HepG2 (cell line): ENCODE data around the gene HMMR. TPM values are rescaled to one million over a fixed set of nuclear protein-coding genes. Genes with fewer than 3 reads are reported as not detected.

Source experiments
- ARNTL ChIP-seq: sonication (generic); formaldehyde crosslinking; IDR thresholded peaks from 2 replicates; pipeline ENCODE4 v1.4.0; 2020; ENCODE audit warnings: mild to moderate bottlenecking, missing genetic modification reagents
- BHLHE40 ChIP-seq: IDR thresholded peaks from 2 replicates; pipeline ENCODE4 v1.6.1; 2011; ENCODE audit warnings: low read length, improper control_type of control experiment
- CREB1 ChIP-seq, 2 experiments: fragments of 450-650 bp in 1 of 2; IDR thresholded peaks; 2 replicates each; pipeline ENCODE4 v1.6.1; 2016 to 2017; ENCODE audit warnings: control low read depth in 1 of 2, mild to moderate bottlenecking in 1 of 2, missing compliant biosample characterization in 1 of 2, missing genetic modification characterization in 1 of 2
- DPF2 ChIP-seq: sonication (generic); formaldehyde crosslinking; IDR thresholded peaks from 2 replicates; pipeline ENCODE4 v1.4.0; 2020; ENCODE audit warnings: mild to moderate bottlenecking, low read depth, missing genetic modification reagents, borderline replicate concordance
- HDAC6 ChIP-seq: fragments of 200-600 bp; sonication (generic); IDR thresholded peaks from 2 replicates; pipeline ENCODE4 v1.7.0; 2017; ENCODE audit warnings: mild to moderate bottlenecking, antibody characterized with exemption, low read length, low read depth
- HES4 ChIP-seq: sonication (generic); formaldehyde crosslinking; IDR thresholded peaks from 2 replicates; pipeline ENCODE4 v1.9.0; 2021; ENCODE audit warnings: mild to moderate bottlenecking, missing genetic modification reagents, borderline replicate concordance
- IKZF1 ChIP-seq: fragments of 450-650 bp; IDR thresholded peaks from 2 replicates; pipeline ENCODE4 v1.7.1; 2016
- KDM5A ChIP-seq: fragments of 200-600 bp; sonication (generic); IDR thresholded peaks from 2 replicates; pipeline ENCODE4 v1.7.0; 2018; ENCODE audit warnings: antibody characterized with exemption, mild to moderate bottlenecking, low read length, borderline replicate concordance
- MEIS1 ChIP-seq: sonication (generic); formaldehyde crosslinking; IDR thresholded peaks from 2 replicates; pipeline ENCODE4 v1.9.0; 2021; ENCODE audit warnings: mild to moderate bottlenecking, missing genetic modification reagents, moderate library complexity, borderline replicate concordance
- MZF1 ChIP-seq: sonication (generic); formaldehyde crosslinking; IDR thresholded peaks from 2 replicates; pipeline ENCODE4 v1.8.1; 2023; ENCODE audit warnings: mild to moderate bottlenecking, missing genetic modification reagents, borderline replicate concordance
- NFKB2 ChIP-seq: sonication (generic); formaldehyde crosslinking; IDR thresholded peaks from 2 replicates; pipeline ENCODE4 v1.4.0; 2020; ENCODE audit warnings: missing genetic modification reagents, borderline replicate concordance
- NPAS2 ChIP-seq: sonication (generic); formaldehyde crosslinking; IDR thresholded peaks from 2 replicates; pipeline ENCODE4 v1.8.0; 2022; ENCODE audit warnings: mild to moderate bottlenecking, missing genetic modification reagents, borderline replicate concordance
- PTBP1 ChIP-seq: fragments of 200-400 bp; formaldehyde crosslinking; IDR thresholded peaks from 2 replicates; pipeline ENCODE4 v1.6.1; 2018; ENCODE audit warnings: low read length, low read depth; ENCODE audit not compliant: poor library complexity, severe bottlenecking
- RFXAP ChIP-seq: sonication (generic); formaldehyde crosslinking; IDR thresholded peaks from 2 replicates; pipeline ENCODE4 v1.4.0; 2020; ENCODE audit warnings: missing genetic modification reagents, borderline replicate concordance
- RNF2 ChIP-seq: fragments of 450-650 bp; conservative IDR thresholded peaks from 2 replicates; pipeline ENCODE4 v1.6.1; 2016; ENCODE audit warnings: low read depth
- TAF15 ChIP-seq: fragments of 200-400 bp; formaldehyde crosslinking; IDR thresholded peaks from one replicate; pipeline ENCODE4 v1.6.1; 2018; ENCODE audit warnings: mild to moderate bottlenecking, low read depth, low read length; ENCODE audit not compliant: poor library complexity, severe bottlenecking
- TCF12 ChIP-seq, 2 experiments: fragments of 450-650 bp in 1 of 2; sonication (generic) in 1 of 2; formaldehyde crosslinking in 1 of 2; IDR thresholded peaks; 2 replicates each; pipeline versions ENCODE4 v1.6.1 to v1.8.0; 2017 to 2022; ENCODE audit warnings: antibody characterized with exemption in 1 of 2, mild to moderate bottlenecking in 1 of 2, missing genetic modification reagents in 1 of 2, moderate library complexity in 1 of 2
- ZBTB33 ChIP-seq: sonication (generic); formaldehyde crosslinking; IDR thresholded peaks from 2 replicates; pipeline ENCODE4 v1.4.0; 2020; ENCODE audit warnings: missing genetic modification reagents
- ZFP1 ChIP-seq: IDR thresholded peaks from 2 replicates; pipeline ENCODE4 v1.6.1; 2016
- ZNF383 ChIP-seq: sonication (generic); formaldehyde crosslinking; IDR thresholded peaks from 2 replicates; pipeline ENCODE4 v1.4.0; 2020; ENCODE audit warnings: missing genetic modification reagents, mild to moderate bottlenecking, borderline replicate concordance
- ZNF546 ChIP-seq: sonication (generic); formaldehyde crosslinking; conservative IDR thresholded peaks from 2 replicates; pipeline ENCODE4 v1.8.1; 2023; ENCODE audit warnings: mild to moderate bottlenecking, missing genetic modification reagents
- ZNF569 ChIP-seq: sonication (generic); formaldehyde crosslinking; IDR thresholded peaks from 2 replicates; pipeline ENCODE4 v1.5.0; 2020; ENCODE audit warnings: mild to moderate bottlenecking, missing genetic modification reagents, moderate library complexity, borderline replicate concordance
- ZNF710 ChIP-seq: sonication (generic); formaldehyde crosslinking; IDR thresholded peaks from 2 replicates; pipeline ENCODE4 v1.5.0; 2020; ENCODE audit warnings: mild to moderate bottlenecking, missing genetic modification reagents, borderline replicate concordance
- ZSCAN31 ChIP-seq: sonication (generic); formaldehyde crosslinking; IDR thresholded peaks from 2 replicates; pipeline ENCODE4 v1.5.0; 2020; ENCODE audit warnings: low read depth, mild to moderate bottlenecking, missing genetic modification reagents
- polyA plus RNA-seq, 8 experiments: library from polyadenylated mRNA; depleted of rRNA in 3 of 8; stranded (reverse) in 7 of 8; unstranded in 1 of 8; fragments of >200 nt; fragmentation: Illumina TruSeq in 4 of 8; extraction: Trizol in 4 of 8; gene quantifications; 2 replicates each; pipeline versions ENCODE4 v1.2.1 to v1.2.3, GENCODE V29; 2011 to 2016; ENCODE audit warnings: low read depth in 4 of 8, missing spikeins in 1 of 8, mixed read lengths in 1 of 8; ENCODE audit not compliant: insufficient read depth in 1 of 8
- total RNA-seq, 5 experiments: library from RNA; depleted of rRNA; stranded (reverse); fragments of >200 nt; fragmentation: Illumina TruSeq; extraction: Trizol; gene quantifications; 2 replicates each; pipeline ENCODE4 v1.2.3, GENCODE V29; 2016; ENCODE audit warnings: low read depth in 1 of 5
- TF ChIP-seq, protein P1 (sequence below): sonication (generic); formaldehyde crosslinking; IDR thresholded peaks from 2 replicates; pipeline ENCODE4 v1.5.0; 2020; ENCODE audit warnings: missing genetic modification reagents, mild to moderate bottlenecking, borderline replicate concordance

The HMMR gene
- total and polyA plus RNA-seq, 2 of the 13 experiments (the other 11 are each of a cell fraction or from before 2014, with no cell fraction given): 8.5 to 48.3 TPM

- TF ChIP-seq NPAS2 (CRISPR knock-in tag): no peak
- TF ChIP-seq BHLHE40: no peak; the same call in 1 of the 2 replicates
- peak; percentile 79; the same call in 1 of the 2 replicates for TF ChIP-seq ZNF546 (CRISPR knock-in tag)
- TF ChIP-seq RNF2: peak; percentile 93
- no peak for TF ChIP-seq RFXAP (CRISPR knock-in tag)
- TF ChIP-seq MEIS1 (CRISPR knock-in tag): peak; percentile 90; the same call in 1 of the 2 replicates
- peak; percentile 70 for TF ChIP-seq ARNTL (CRISPR knock-in tag)
- peak; percentile 75 for TF ChIP-seq TAF15
- TF ChIP-seq ZNF383 (CRISPR knock-in tag): no peak
- TF ChIP-seq PTBP1: no peak
- TF ChIP-seq IKZF1: no peak
- TF ChIP-seq TCF12 (IDR thresholded peaks at IDR 0.05): no peak
- peak; percentile 62; the same call in 1 of the 2 replicates for TF ChIP-seq TCF12 (CRISPR knock-in tag; IDR thresholded peaks at IDR 0.05)
- no peak for TF ChIP-seq ZSCAN31 (CRISPR knock-in tag)
- TF ChIP-seq ZNF710 (CRISPR knock-in tag): no peak; the same call in 1 of the 2 replicates
- TF ChIP-seq, protein P1, sequence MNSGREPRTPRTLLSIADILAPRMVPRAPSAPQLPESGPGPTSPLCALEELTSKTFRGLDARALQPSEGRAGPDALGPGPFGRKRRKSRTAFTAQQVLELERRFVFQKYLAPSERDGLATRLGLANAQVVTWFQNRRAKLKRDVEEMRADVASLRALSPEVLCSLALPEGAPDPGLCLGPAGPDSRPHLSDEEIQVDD (CRISPR knock-in tag): no peak; the same call in 1 of the 2 replicates
- peak; percentile 38 for TF ChIP-seq CREB1 (IDR thresholded peaks at IDR 0.05)
- peak; percentile 61; the same call in 1 of the 2 replicates for TF ChIP-seq CREB1 (CRISPR knock-in tag; IDR thresholded peaks at IDR 0.05)
- peak; percentile 93; the same call in 1 of the 2 replicates for TF ChIP-seq NFKB2
- no peak for TF ChIP-seq ZFP1 (CRISPR knock-in tag)
- TF ChIP-seq KDM5A: peak; percentile 39; the same call in 1 of the 2 replicates
- TF ChIP-seq HES4 (CRISPR knock-in tag): no peak
- no peak for TF ChIP-seq HDAC6
- no peak for TF ChIP-seq DPF2 (CRISPR knock-in tag)
- no peak for TF ChIP-seq ZBTB33 (CRISPR knock-in tag)
- TF ChIP-seq MZF1 (CRISPR knock-in tag): no peak
- no peak for TF ChIP-seq ZNF569 (CRISPR knock-in tag)
These were observed 442 bp upstream of the HMMR start, which contains the start of gene NUDCD2 (continued) for GRCh38 chr5:163459819-163460561.
